ENCODE measurements around the gene KIF26B. TPM values are rescaled to one million over a fixed set of nuclear protein-coding genes. Genes with fewer than 3 reads are reported as not detected.

The KIF26B gene
- total RNA-seq, 2 experiments from 2014 or later, result not detected

DNA sequence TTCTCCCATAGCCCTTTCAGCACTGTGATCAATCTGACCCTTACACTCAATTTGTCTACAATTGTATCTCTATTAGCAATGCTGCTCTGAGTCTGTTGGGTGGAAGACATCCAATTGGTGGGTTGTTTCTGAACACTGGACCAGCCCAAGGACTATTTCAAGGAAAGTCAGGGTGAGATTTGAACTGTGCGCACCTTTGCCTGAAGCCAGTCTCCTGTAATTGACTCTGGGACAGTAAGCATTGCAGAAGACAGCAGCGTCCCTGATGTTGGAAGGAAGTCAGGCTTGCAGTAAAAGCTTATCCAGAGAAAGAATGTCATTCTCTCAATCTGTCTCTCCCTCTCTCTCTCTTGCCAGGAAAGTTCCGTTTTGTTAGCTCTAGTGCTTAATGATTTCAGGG is 233.9 kb downstream of the KIF26B start:
- no peak for DNase-seq (ENCODE audit: low spot score)
- ChIA-PET CTCF (ENCODE audit: unreplicated experiment) (no interaction called here), POLR2A (interaction anchor here (1.1 kb wide), 1 partner anchor 25 kb away, joined by 6 read pairs; no protein-coding TSS in a partner anchor)
- BruUV-seq (replicated peaks), result no TSS peak
- H3K9me3 ChIP-seq (ENCODE audit: low read length), result no peaks in the 10 kb centered on the region
- no peak overlapping the region for H3K27ac ChIP-seq (ENCODE audit: low read depth, low read length, poor library complexity, severe bottlenecking)
- H3K4me3 ChIP-seq (ENCODE audit: low read depth, low read length, poor library complexity, severe bottlenecking), result no peak overlapping the region
- no peak overlapping the region for H3K4me2 ChIP-seq (ENCODE audit: low read length)
- H3K79me2 ChIP-seq (ENCODE audit: insufficient read depth, low read depth, low read length), result no peaks in the 10 kb centered on the region
- H4K20me1 ChIP-seq (ENCODE audit: insufficient read depth, low read length), result no peaks in the 10 kb centered on the region
- TF ChIP-seq, protein P1, sequence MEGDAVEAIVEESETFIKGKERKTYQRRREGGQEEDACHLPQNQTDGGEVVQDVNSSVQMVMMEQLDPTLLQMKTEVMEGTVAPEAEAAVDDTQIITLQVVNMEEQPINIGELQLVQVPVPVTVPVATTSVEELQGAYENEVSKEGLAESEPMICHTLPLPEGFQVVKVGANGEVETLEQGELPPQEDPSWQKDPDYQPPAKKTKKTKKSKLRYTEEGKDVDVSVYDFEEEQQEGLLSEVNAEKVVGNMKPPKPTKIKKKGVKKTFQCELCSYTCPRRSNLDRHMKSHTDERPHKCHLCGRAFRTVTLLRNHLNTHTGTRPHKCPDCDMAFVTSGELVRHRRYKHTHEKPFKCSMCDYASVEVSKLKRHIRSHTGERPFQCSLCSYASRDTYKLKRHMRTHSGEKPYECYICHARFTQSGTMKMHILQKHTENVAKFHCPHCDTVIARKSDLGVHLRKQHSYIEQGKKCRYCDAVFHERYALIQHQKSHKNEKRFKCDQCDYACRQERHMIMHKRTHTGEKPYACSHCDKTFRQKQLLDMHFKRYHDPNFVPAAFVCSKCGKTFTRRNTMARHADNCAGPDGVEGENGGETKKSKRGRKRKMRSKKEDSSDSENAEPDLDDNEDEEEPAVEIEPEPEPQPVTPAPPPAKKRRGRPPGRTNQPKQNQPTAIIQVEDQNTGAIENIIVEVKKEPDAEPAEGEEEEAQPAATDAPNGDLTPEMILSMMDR (conservative IDR thresholded peaks at IDR 0.05; ENCODE audit: low read length), result no peak
- no peak for TF ChIP-seq EZH2phosphoT487 (IDR thresholded peaks at IDR 0.05; ENCODE audit: borderline replicate concordance, low read depth, low read length)
- no peaks in the 10 kb centered on the region for H3K4me1 ChIP-seq (ENCODE audit: insufficient read depth, low read length, poor library complexity, severe bottlenecking)
- H2AFZ ChIP-seq (ENCODE audit: low read length), result no peak overlapping the region
- intact Hi-C loops (cut with micrococcal nuclease; ENCODE audit: unreplicated experiment), result no loop called here
- no peaks in the 10 kb centered on the region for H3K36me3 ChIP-seq (ENCODE audit: insufficient read depth, low read length)
- no peaks in the 10 kb centered on the region for H3K9me2 ChIP-seq (ENCODE audit: insufficient read depth, low read length)

DNA sequence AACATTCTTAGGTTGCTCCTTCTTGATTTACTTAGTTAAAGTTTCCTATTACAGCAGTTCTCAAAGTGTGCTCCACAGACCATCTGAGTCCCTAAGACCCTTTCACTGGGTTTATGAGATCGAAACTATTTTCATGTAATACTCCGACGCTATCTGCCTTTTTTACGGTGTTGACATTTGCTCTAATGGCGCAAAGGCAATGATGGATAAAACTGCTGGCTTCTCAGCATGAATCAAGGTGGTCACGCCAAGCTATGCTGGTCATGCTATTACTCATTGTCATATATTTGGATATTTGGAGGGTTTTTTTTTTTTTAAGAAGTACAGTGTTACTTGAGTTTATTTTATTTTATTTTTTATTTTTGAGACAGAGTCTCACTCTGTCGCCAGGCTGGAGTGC is 235.1 kb downstream of the KIF26B start:
- BruUV-seq (replicated peaks), result no TSS peak
- H3K4me3 ChIP-seq (ENCODE audit: low read depth, low read length, poor library complexity, severe bottlenecking), result no peak overlapping the region
- ChIA-PET CTCF (ENCODE audit: unreplicated experiment) (no interaction called here), POLR2A (no interaction called here)
- H3K36me3 ChIP-seq (ENCODE audit: insufficient read depth, low read length), result no peaks in the 10 kb centered on the region
- H3K79me2 ChIP-seq (ENCODE audit: insufficient read depth, low read depth, low read length), result no peaks in the 10 kb centered on the region
- TF ChIP-seq, protein P1 (conservative IDR thresholded peaks at IDR 0.05; ENCODE audit: low read length), result no peak
- TF ChIP-seq EZH2phosphoT487 (IDR thresholded peaks at IDR 0.05; ENCODE audit: borderline replicate concordance, low read depth, low read length), result no peak
- H3K9me3 ChIP-seq (ENCODE audit: low read length), result no peaks in the 10 kb centered on the region
- H2AFZ ChIP-seq (ENCODE audit: low read length), result no peak overlapping the region
- no peaks in the 10 kb centered on the region for H3K9me2 ChIP-seq (ENCODE audit: insufficient read depth, low read length)
- no peak overlapping the region for H3K27ac ChIP-seq (ENCODE audit: low read depth, low read length, poor library complexity, severe bottlenecking)
- H3K4me1 ChIP-seq (ENCODE audit: insufficient read depth, low read length, poor library complexity, severe bottlenecking), result no peaks in the 10 kb centered on the region
- intact Hi-C loops (cut with micrococcal nuclease; ENCODE audit: unreplicated experiment), result no loop called here
- H3K4me2 ChIP-seq (ENCODE audit: low read length), result no peak overlapping the region
- H4K20me1 ChIP-seq (ENCODE audit: insufficient read depth, low read length), result no peaks in the 10 kb centered on the region
- DNase-seq (ENCODE audit: low spot score), result no peak

- POLR2A ChIA-PET, result interaction anchor here (0.6 to 1.0 kb wide), 5 partner anchors 10 to 275 kb away, joined by 3 to 4 read pairs (median 4); no protein-coding TSS in a partner anchor
Measured at GRCh38 chr1:245390975-245391374, 236.2 kb downstream of the KIF26B start.

More at GRCh38 chr1:245390975-245391374, 236.2 kb downstream of the KIF26B start:
- no peak overlapping the region for H3K4me2 ChIP-seq (ENCODE audit: low read length)
- H3K9me3 ChIP-seq (ENCODE audit: low read length), result no peaks in the 10 kb centered on the region
- H3K27ac ChIP-seq (ENCODE audit: low read depth, low read length, poor library complexity, severe bottlenecking), result no peak overlapping the region
- intact Hi-C loops (cut with micrococcal nuclease; ENCODE audit: unreplicated experiment), result no loop called here
- H2AFZ ChIP-seq (ENCODE audit: low read length), result no peak overlapping the region
- H3K4me1 ChIP-seq (ENCODE audit: insufficient read depth, low read length, poor library complexity, severe bottlenecking), result no peaks in the 10 kb centered on the region
- H3K79me2 ChIP-seq (ENCODE audit: insufficient read depth, low read depth, low read length), result no peaks in the 10 kb centered on the region
- TF ChIP-seq EZH2phosphoT487 (IDR thresholded peaks at IDR 0.05; ENCODE audit: borderline replicate concordance, low read depth, low read length), result no peak
- H4K20me1 ChIP-seq (ENCODE audit: insufficient read depth, low read length), result no peaks in the 10 kb centered on the region
- no peaks in the 10 kb centered on the region for H3K36me3 ChIP-seq (ENCODE audit: insufficient read depth, low read length)
- DNase-seq (ENCODE audit: low spot score), result no peak
- no peak overlapping the region for H3K4me3 ChIP-seq (ENCODE audit: low read depth, low read length, poor library complexity, severe bottlenecking)
- CTCF ChIA-PET (ENCODE audit: unreplicated experiment), result no interaction called here
- no TSS peak for BruUV-seq (replicated peaks)
- no peaks in the 10 kb centered on the region for H3K9me2 ChIP-seq (ENCODE audit: insufficient read depth, low read length)

Data from OCI-LY7 (cell line).